Fibroblast of pulmonary artery (primary cell): Measurements from ENCODE around the gene COL9A2.

Experiments used
- DNase-seq: peaks from one replicate; pipeline ENCODE4 v3.0.0-alpha.2; 2010; ENCODE audit warnings: low read depth
- H3K4me3 ChIP-seq: replicated peaks from 2 replicates; pipeline ENCODE4 v1.5.1; 2011; ENCODE audit warnings: low read depth, mild to moderate bottlenecking, control low read depth, low read length, moderate library complexity
- CTCF ChIP-seq: IDR thresholded peaks from 2 replicates; pipeline ENCODE4 v1.5.1; 2011; ENCODE audit warnings: mild to moderate bottlenecking, control low read depth, low read length, inconsistent platforms; ENCODE audit errors: missing control alignments

COL9A2 gene

GRCh38 chr1:40309374-40310128, 7.5 kb downstream of the COL9A2 start:
- no peak for TF ChIP-seq CTCF
- no peak overlapping the region for H3K4me3 ChIP-seq
- DNase-seq: no peak

- TF ChIP-seq CTCF: no peak
- H3K4me3 ChIP-seq: no peak overlapping the region
- DNase-seq: no peak
Measured at GRCh38 chr1:40308036-40308727, 8.9 kb downstream of the COL9A2 start.

GRCh38 chr1:40307186-40307585, 9.9 kb downstream of the COL9A2 start:
- TF ChIP-seq CTCF: no peak
- DNase-seq: no peak
- no peak overlapping the region for H3K4me3 ChIP-seq

- H3K4me3 ChIP-seq: no peak overlapping the region
- DNase-seq: no peak
- TF ChIP-seq CTCF: no peak
Measured at GRCh38 chr1:40306296-40306695, 10.8 kb downstream of the COL9A2 start.

GRCh38 chr1:40305871-40306270, 11.2 kb downstream of the COL9A2 start:
- no peak overlapping the region for H3K4me3 ChIP-seq
- no peak for TF ChIP-seq CTCF
- no peak for DNase-seq

- no peak for TF ChIP-seq CTCF
- H3K4me3 ChIP-seq: no peak overlapping the region
- DNase-seq: no peak
Measured at GRCh38 chr1:40305451-40305850, 11.6 kb downstream of the COL9A2 start.
